Neural crest cell (in vitro differentiated cells): ENCODE data around the gene LLGL2. TPM values are rescaled to one million over a fixed set of nuclear protein-coding genes. Genes with fewer than 3 reads are reported as not detected.
A peak's percentile ranks its signal among the peaks of the same experiment; 100 is the strongest.

ENCODE experiments used
- DNase-seq: peaks from one replicate; pipeline ENCODE4 v3.0.0; 2021; ENCODE audit warnings: low read depth, mixed read lengths, low spot score
- H3K27ac Mint-ChIP-seq: one replicate; pipeline ENCODE4 v1.8.0; 2021; ENCODE audit warnings: mild to moderate bottlenecking, mixed read lengths; ENCODE audit not compliant: unreplicated experiment
- H3K27me3 Mint-ChIP-seq: 2 replicates; pipeline ENCODE4 v1.8.0; 2021; ENCODE audit warnings: low read depth, mild to moderate bottlenecking, mixed read lengths
- H3K36me3 Mint-ChIP-seq: 2 replicates; pipeline ENCODE4 v1.8.0; 2021; ENCODE audit warnings: low read depth, mild to moderate bottlenecking, mixed read lengths
- H3K4me1 Mint-ChIP-seq: 2 replicates; pipeline ENCODE4 v1.8.0; 2021; ENCODE audit warnings: mixed read lengths
- H3K4me3 Mint-ChIP-seq: one replicate; pipeline ENCODE4 v1.8.0; 2021; ENCODE audit warnings: mild to moderate bottlenecking, mixed read lengths
- H3K9me3 Mint-ChIP-seq: 2 replicates; pipeline ENCODE4 v1.8.0; 2021; ENCODE audit warnings: mixed read lengths
- total RNA-seq: library from RNA; stranded (reverse); gene quantifications from 2 replicates; pipeline ENCODE4 v1.2.1, GENCODE V29; 2021
- TF ChIP-seq, protein P1 (sequence below): fragments of 200-600 bp; sonication (generic); conservative IDR thresholded peaks from 2 replicates; pipeline ENCODE4 v1.5.0; 2021; ENCODE audit warnings: antibody characterized with exemption, mild to moderate bottlenecking

The LLGL2 gene
- total RNA-seq, 1 donor from 2014 or later, result 3.4 TPM

DNA sequence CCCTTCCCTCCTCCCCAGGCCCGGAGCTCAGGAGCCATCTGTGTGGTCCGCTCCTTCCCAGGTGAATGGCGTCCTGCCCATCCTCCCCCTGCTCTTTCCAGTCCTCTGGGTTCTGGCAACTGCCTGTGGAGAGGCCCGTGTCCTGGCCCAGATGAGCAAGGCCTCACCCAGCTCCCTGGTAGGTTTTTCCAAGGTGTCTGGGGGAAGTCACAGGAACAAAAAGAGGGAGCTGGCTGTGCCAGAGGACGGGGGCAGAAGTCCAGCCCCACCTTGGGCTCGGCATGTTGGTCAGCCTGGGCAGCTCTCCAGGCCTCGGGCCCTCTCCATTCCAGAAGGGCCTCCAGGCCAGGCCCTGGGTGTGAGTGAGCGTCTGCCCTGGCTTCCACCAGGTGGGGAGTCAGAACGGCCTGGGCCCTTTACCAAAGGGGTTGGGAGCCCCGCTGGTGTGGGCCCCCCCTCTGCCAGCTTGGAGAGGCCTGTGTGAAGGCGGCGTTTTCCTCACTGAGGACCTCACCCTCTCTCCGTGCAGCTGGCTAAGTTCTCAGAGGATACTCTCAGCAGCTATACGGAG lies 35.2 kb upstream of the LLGL2 start:
- H3K4me3 Mint-ChIP-seq, result no peak overlapping the region
- peaks cover 10% of the 10 kb centered on the region for H3K4me1 Mint-ChIP-seq
- no peaks in the 10 kb centered on the region for H3K36me3 Mint-ChIP-seq
- no peaks in the 10 kb centered on the region for H3K27me3 Mint-ChIP-seq
- no peaks in the 10 kb centered on the region for H3K9me3 Mint-ChIP-seq
- TF ChIP-seq, protein P1, sequence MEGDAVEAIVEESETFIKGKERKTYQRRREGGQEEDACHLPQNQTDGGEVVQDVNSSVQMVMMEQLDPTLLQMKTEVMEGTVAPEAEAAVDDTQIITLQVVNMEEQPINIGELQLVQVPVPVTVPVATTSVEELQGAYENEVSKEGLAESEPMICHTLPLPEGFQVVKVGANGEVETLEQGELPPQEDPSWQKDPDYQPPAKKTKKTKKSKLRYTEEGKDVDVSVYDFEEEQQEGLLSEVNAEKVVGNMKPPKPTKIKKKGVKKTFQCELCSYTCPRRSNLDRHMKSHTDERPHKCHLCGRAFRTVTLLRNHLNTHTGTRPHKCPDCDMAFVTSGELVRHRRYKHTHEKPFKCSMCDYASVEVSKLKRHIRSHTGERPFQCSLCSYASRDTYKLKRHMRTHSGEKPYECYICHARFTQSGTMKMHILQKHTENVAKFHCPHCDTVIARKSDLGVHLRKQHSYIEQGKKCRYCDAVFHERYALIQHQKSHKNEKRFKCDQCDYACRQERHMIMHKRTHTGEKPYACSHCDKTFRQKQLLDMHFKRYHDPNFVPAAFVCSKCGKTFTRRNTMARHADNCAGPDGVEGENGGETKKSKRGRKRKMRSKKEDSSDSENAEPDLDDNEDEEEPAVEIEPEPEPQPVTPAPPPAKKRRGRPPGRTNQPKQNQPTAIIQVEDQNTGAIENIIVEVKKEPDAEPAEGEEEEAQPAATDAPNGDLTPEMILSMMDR, result no peak
- H3K27ac Mint-ChIP-seq, result no peak overlapping the region
- DNase-seq, result no peak

DNA sequence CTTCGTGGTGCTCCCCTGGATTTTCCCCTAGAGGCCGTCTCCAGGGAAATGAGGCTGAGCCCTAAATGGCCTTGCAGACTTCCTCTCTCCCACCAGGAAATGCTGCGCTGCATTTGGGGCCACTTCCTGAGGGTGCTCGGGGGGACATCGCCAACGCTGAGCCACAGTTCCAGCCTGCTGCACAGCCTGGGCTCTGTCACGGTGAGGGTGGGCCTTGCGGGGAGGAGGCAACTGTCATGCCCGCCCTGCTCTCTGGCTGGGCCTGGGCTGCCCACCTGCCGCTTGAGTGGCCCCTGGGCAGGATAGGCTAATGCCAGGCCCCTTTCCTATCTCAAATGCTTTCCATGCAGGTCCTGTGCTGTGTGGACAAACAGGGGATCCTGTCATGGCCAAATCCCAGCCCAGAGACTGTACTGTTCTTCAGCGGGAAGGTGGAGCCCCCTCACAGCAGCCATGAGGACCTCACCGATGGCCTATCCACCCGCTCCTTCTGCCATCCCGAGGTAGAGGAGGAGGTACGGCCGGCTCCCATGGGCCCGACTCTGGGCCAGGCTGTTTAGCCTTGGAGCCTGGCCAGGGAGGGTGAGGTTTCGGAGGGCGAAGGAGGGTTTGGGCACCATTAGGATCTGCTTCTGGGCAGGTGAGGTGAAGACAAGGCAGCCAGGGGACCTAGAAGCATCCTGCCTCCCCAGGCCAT lies 34.4 kb upstream of the LLGL2 start:
- H3K9me3 Mint-ChIP-seq, result no peaks in the 10 kb centered on the region
- H3K36me3 Mint-ChIP-seq, result no peaks in the 10 kb centered on the region
- H3K4me1 Mint-ChIP-seq, result peaks cover 10% of the 10 kb centered on the region
- TF ChIP-seq, protein P1, result no peak
- no peak overlapping the region for H3K4me3 Mint-ChIP-seq
- no peak for DNase-seq
- H3K27me3 Mint-ChIP-seq, result no peaks in the 10 kb centered on the region
- H3K27ac Mint-ChIP-seq, result peak overlapping the region; percentile 35

DNA sequence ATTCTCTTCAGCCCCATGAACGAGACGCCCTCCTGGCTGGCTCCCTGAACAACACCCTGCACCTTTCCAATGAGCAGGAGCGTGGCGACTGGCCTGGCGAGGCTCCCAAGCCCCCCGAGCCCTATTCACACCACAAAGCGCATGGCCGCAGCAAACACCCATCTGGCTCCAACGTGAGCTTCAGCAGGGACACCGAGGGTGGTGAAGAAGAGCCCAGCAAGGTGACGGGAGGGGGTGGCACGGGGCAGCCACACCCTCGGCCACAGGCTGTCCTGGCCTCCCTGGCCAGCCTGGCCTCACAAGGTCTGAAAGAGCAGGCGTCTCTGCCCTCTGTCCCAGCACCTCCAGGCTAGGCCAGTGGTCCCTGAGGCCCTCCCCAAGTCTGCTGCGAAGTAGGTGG lies 33.8 kb upstream of the LLGL2 start:
- Mint-ChIP-seq H3K4me3 (no peak overlapping the region), H3K27me3 (no peaks in the 10 kb centered on the region), H3K4me1 (peaks cover 10% of the 10 kb centered on the region), H3K27ac (no peak overlapping the region), H3K36me3 (no peaks in the 10 kb centered on the region), H3K9me3 (no peaks in the 10 kb centered on the region)
- no peak for DNase-seq
- TF ChIP-seq, protein P1, result no peak

DNA sequence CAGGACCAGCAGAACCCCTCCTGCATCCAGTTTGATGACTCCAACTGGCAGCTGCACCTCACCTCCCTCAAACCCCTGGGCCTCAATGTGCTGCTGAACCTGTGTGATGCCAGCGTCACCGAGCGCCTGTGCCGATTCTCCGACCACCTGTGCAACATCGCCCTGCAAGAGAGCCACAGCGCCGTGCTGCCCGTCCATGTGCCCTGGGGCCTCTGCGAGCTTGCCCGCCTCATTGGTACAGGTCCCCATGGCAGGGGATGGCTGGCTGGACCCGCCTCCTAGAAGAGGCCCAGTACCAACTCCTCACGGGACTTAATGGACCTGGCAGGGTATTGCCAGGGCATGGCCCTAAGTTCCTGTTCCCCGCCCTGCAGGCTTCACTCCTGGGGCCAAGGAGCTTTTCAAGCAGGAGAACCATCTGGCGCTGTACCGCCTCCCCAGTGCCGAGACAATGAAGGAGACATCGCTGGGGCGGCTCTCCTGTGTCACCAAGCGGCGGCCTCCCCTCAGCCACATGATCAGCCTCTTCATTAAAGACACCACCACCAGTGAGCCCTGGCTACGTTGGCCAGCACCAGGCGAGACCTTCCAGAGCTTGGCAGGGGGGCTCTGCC lies 32.8 kb upstream of the LLGL2 start:
- Mint-ChIP-seq H3K4me1 (peaks cover under 1% of the 10 kb centered on the region), H3K27ac (no peak overlapping the region), H3K36me3 (peaks cover 2% of the 10 kb centered on the region), H3K9me3 (no peaks in the 10 kb centered on the region), H3K27me3 (no peaks in the 10 kb centered on the region), H3K4me3 (no peak overlapping the region)
- no peak for DNase-seq
- TF ChIP-seq, protein P1, result no peak

DNA sequence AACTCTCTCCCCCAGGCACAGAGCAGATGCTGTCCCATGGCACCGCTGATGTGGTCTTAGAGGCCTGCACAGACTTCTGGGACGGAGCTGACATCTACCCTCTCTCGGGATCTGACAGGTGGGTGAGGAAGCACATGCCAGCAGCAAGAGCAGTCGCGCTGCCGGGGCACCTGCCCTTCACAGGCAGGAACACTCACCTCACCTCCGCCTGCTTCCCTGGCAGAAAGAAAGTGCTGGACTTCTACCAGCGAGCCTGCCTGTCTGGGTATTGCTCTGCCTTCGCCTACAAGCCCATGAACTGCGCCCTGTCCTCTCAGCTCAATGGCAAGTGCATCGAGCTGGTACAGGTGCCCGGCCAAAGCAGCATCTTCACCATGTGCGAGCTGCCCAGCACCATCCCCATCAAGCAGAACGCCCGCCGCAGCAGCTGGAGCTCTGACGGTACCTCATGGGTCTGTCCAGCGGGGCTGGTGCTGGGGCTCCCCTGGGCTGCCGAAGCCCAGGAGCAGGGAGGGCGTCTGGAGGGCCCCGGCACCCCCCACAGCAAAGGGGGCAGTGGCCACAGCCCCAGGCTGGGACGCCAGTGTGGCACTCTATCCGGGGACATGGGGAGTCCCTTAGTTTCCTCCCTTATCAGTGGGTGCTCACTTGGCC lies 31.9 kb upstream of the LLGL2 start:
- Mint-ChIP-seq H3K27me3 (no peaks in the 10 kb centered on the region), H3K9me3 (no peaks in the 10 kb centered on the region), H3K4me3 (no peak overlapping the region), H3K27ac (no peak overlapping the region), H3K4me1 (no peaks in the 10 kb centered on the region), H3K36me3 (peaks cover 3% of the 10 kb centered on the region)
- TF ChIP-seq, protein P1, result no peak
- DNase-seq, result no peak
